Midbrain (tissue), 1 donor: ENCODE data around the gene GPR153.
A peak's percentile ranks its signal among the peaks of the same experiment; 100 is the strongest.
"Not testable (repeated sequence)": the region's sequence is repeated elsewhere in the genome, so short reads cannot be mapped to it uniquely, and the experiment has no call there.

Experiments used
- DNase-seq: peaks from one replicate; lab custom pipeline; 2025; lab: John Stamatoyannopoulos, UW

Gene GPR153

DNA sequence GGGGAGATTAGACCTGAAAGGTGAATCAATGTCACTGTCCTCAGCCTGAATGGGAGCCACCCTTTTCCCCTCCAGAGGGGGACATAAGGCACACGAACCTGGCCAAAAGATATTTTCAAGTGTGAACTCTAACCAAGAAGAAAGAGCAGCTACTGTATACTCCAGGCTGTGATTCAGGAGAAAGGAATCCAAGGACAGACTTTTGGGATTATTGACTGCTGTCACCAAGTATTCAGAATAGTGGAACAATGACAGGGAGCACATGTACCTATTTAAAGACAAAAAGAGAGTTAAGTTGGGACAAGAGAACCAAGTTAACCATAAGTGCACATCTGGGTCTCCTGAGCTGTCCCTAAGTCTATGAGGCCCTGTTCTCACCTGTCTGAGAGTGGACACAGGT is 27.5 kb downstream of the GPR153 start:
- no peak for DNase-seq

DNA sequence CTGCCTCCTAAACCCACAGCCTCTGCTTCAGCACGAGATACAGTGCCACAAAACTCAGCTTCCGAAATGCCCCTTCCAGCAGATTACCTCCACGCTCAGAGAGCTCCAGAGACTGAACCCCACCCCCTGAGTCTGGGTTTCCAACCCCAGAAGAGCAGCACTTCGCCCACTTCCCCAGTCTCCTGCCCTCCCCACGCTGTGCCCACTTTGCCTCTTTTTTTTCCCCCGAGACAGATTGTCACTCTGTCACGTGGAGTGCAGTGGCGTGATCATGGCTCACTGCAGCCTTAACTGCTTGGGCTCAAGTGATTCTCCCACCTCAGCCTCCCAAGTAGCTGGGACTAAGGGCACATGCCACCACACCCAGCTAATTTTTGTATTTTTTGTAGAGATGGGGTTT is 35.2 kb downstream of the GPR153 start:
- no peak for DNase-seq

DNA sequence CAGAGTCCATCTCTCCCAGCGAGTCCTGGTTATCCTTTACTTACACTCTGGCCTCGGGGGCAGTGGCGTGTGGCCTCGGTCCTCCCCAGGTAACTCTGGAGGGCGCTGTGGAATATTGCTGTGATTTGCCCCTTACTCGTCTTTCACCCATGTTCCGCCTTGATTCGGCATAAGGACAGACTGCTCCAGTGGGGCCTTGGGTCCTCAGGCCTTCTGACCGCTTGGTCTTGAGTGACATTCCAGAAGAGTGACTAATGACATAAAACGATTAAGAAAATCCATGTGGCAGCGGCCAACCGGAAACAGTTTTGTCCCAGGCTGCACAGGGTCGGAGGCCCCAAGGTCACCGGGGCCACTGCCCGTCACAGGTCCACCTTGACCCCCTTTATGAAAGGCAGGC is 36.2 kb downstream of the GPR153 start:
- no peak for DNase-seq

DNA sequence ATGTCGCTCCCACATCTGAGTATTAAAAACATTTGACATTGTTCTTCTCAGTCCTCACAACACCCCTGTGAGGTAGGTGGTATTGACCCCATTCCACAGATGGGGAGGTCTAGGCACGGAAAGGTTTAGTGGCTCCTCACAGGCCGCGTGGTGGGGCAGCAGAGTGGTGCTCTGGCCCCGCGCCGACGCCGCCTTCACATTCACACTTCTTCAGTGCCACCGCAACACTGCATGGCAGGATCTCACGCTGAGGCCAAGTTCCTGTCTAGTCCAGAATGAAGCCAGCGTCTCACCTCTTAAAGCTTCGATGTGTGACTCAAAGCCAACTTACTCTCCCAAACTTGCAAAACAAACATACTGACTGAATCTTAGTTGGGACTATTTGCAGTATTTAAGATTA is 37.3 kb downstream of the GPR153 start:
- no peak for DNase-seq

DNA sequence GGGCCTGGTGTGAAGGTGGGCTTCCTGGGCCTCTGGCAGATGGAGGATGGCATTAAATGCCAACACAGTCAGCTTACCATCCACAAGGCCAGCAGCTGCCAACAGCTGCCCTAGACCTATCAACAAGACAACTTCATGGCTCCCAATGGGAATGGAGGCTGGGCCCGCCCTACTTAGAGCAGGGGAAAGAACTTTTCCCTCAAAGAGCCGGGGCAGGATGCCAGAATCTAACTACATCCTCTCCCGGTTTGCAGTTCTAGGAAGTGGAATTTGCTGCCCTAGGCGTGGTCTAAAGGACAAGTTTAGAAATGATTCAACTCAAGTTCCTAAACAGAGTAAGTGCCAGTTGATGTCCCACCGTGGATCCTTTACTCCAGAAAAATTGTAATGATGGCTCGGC is 38.3 kb downstream of the GPR153 start:
- no peak for DNase-seq

DNA sequence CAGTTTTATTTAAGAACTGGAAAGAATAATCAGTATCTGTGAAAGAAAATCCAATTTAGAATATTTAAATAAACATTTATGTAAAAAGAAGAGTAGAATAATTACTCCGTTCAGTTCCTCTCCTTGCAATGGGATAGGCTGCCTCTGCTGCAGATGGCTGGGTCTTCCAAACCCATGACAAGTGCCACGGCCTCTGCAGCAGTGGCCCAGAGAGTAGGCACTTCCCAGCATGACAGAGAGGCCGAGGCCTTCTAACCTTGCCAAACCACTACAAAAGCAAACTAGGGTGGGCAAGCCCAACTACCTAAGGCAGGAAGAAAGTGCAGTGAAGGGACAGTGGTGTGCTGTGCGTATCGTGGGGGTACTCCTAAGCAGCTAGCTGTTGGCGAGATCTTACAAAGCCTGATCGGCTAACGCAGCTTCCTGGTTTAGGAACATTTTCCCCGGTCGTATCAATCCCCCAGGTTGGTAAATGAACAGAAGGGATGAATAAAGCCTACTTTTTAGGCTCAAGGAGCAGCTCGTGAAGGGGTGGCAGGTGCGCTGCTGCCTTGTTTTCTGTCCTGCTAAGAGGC is 39.6 kb downstream of the GPR153 start:
- no peak for DNase-seq

DNA sequence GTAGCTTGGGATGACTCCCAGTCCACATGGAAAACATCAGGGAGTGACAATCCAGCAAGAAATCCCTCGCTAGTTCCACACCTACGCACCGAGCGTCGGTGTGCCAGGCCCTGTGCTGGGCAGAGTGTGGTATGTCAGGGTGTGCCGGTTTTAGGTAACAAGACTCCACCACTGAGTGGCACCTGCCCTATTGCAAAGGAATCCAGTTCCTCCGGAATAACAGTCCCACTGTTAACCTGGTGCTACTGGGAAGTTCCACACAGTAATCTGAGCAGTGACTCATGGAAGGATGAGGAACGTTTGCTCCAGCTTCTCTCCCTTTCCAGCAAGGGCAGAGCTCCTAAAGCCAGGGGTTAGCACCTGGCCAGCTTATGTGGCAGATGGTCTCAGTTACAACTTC is 40.7 kb downstream of the GPR153 start:
- DNase-seq: no peak

DNA sequence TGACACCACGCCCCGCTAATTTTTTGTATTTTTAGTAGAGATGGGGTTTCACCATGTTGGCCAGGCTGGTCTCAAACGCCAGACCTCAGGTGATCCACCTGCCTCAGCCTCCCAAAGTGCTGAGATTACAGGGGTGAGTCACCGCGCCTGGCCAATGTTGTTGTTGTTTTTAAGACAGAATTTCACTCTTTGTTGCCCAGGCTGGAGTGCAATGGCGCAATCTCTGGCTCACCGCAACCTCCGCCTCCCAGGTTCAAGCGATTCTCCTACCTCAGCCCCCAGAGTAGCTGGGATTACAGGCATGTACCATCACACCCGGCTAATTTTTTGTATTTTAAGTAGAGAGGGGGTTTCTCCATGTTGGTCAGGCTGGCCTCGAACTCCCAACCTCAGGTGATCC is 41.3 kb downstream of the GPR153 start:
- not testable (repeated sequence) for DNase-seq

DNA sequence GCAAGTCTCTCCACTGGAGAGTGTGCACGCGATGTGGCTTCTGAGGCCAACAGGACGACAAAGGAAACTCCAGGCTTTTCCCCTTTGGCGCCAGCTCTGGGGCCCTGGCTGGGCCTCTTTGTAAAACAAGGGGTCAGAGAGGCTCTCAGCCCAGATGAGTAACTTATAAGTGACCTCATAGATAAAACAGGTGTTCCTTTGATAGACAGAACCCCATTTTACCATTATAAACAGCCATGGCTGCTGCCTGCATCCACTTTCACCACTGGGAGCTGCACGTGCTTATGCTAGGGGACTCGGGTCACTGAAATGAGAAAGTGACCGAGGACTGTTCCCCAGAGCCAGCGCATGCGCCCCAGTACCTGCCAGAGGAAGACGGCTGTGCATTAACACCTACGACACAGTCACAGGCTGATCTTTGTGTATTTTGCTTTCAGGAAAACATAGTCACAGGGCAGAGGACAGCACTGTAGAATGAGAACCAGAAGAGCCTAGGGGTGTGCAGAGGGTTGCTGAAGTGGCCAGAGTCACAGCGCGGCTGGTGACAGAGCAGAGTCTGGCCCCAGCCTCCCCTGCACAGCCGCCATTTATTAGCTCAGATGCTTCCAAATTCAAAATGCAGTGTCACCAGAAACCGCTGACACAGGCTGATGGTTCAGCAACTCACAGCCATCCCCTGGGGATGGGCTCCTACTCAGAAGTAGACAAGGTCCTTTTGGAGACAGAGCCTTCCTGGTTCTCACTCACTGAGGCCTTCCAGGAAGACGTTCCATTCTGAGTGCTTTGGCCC is 42.3 kb downstream of the GPR153 start:
- DNase-seq: no peak

DNA sequence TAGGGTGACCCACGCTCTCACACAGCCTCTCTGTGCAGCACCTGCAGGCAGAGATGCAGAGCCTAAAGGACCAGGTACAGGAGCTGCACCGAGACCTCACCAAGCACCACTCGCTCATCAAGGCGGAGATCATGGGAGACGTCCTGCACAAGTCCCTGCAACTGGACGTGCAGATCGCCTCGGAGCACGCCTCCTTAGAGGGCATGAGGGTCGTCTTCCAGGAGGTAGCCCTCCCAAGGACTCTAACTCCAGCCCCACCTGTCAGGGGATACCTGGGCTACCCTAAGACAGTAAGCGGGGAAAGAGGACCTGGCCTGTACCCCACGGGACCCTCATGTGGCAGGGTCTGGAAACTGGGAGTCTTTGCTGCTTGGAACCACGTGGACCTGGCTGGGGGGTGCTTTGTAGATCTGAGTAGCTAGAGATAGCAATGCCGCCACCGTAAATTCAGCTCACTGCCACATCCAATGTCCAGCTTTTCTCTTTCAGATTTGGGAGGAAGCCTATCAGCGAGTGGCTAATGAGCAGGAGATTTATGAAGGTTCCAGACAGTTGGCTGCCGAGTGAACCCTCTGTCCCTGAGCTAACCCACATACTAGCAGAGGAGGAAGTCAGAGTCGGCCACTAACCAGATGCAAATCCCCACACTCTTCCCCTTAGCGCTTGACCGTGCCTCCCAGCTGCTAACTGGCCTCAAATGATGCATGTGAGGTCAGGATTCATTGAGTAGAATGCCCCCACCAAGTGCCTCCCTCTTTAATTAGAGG is 48.5 kb downstream of the GPR153 start:
- no peak for DNase-seq

DNA sequence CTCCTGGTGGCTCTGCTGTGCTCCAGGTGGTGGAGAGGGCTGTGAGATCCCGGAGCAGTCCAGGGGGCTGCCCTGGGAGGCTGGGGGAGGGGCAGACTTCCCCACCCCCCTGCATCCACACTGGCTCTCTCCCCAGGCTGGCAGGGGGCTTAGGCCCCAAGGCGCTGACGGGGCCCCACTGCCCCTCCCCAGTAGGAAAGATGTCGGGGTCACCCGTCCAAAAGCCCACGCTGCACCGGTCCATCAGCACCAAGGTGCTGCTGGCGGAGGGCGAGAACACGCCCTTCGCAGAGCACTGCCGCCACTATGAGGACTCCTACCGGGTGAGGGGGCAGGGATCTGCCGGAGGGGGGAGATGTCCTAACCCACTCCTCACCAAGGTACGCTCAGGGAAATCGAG is 49.2 kb downstream of the GPR153 start:
- DNase-seq: no peak

DNA sequence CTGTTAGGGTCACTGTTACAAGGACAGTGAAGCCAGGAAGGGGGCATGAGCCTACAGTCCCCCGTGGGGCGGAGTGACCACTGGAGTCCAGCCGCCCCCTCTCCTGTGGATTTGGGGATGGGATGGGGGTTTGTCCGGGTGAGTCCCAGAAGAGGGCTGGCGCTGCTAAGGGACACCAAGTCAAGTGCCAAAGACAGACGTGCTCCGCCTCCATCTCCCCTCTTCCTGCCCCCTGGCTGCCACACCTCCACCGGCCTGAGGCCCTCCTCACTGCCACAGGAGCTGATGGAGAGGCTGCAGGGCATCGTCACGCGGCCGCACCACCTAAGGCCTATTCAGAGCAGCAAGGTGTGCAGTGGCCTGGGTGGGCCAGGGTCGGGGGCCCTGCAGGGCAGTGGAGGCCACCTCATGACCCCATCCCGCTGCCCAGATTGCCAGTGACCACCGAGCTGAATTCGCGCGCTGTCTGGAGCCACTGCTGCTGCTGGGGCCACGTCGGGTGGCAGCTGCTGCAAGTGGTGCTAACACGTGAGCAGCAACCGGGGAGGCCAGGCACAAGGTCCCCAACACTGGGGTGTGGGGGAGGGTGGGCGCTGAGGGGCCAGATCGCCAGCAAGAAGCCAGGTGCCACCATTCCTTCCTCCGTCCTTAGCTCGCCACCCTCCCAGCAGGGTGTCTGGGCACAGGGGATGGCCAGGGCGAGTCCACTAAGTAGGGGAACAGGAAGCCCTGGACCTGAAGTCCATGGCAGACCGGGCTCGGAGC is 50.1 kb downstream of the GPR153 start:
- no peak for DNase-seq

DNA sequence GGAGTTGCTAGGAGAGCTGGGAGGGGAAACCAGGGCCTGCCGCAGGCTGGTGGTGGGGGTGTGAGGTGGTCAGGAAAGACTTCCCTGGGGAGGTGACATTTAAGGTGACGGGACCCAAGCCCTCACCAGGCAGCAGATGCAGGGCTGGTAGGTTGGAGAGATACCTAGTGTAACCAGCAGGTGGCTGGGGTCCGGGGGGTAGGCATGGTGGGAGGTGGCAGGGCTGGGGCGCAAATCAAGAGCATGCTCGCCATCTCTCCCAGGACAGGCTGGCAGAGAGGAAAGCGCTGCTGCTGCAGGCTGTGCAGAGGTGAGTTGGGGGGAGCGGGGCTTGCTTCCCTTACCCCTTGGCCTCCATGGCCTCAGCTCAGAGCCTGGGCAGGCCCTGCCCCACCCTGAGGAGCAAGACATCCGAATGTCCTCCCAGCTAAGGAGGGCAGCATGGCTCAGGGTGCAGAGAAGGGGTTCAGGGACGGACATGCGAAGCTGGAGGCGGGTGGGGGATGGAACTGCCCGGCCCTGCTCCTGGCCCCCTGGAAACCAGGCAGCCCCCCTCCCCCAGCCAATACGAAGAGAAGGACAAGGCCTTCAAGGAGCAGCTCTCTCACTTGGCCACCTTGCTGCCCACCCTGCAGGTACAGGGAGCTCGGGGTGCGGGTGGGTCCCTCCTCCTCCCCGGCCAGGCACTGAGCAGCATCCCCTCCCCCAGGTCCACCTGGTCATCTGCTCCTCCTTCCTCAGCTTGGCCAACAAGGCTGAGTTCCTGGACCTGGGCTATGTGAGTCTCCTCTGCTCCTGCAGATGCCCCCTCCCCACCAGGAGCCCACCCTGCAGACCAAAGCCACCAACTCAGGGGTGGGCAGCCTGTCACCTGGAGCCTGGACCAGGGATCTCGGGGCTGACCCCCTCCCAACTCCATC is 51.0 kb downstream of the GPR153 start:
- no peak for DNase-seq

DNA sequence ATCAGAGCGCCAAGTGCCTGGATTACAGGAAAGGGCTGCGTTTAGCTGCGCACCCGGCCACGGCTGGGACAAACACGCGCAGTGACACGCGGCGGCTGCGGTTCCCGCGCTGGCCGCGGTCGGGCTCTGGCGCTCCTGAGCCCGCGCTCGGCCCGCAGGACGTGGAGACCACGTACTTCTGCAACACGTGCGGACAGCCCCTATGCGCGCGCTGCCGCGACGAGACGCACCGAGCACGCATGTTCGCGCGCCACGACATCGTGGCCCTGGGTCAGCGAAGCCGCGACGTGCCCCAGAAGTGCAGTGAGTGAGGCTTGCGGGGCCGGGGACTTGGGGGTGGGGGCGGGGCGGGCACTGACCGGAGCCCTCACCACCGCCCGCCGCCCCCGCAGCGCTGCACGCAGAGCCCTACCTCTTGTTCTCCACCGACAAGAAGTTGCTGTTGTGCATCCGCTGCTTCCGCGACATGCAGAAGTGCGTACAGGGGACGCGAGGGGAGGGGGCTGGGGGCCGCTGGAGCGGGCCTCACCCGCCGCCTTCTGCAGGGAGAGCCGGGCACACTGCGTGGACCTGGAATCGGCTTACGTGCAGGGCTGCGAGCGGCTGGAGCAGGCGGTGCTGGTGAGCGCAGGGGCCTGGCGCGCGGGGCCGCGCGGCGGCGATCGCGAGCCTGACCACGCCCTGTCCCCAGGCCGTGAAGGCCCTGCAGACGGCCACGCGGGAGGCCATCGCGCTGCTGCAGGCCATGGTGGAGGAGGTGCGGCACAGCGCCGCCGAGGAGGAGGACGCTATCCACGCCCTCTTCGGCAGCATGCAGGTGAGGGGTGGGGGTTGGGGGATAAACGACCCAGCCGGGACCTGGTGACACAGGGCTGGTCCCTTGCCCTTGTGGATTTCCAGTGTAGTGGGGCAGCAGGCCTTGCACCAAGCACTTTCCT is 51.9 kb downstream of the GPR153 start:
- DNase-seq: peak; percentile 18

DNA sequence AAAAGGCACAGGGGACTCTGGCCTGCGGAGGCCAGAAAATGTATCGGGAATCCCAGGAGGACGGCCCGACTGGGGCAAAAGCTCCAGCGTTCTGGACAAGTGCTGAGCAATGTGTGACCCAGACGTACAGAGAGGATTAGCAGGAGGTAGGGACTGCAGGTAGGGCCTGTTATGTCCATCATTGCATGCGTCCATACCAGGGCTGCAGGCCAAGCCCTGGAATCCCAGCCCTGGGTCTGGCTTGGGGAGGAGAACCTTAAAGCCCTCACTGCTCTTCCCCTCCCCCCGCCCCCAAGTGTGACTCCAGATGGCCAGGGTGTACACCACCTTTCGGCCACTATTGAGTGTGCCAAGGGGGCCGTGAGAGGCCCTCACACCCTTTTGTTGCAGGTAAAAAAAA is 53.0 kb downstream of the GPR153 start:
- no peak for DNase-seq

DNA sequence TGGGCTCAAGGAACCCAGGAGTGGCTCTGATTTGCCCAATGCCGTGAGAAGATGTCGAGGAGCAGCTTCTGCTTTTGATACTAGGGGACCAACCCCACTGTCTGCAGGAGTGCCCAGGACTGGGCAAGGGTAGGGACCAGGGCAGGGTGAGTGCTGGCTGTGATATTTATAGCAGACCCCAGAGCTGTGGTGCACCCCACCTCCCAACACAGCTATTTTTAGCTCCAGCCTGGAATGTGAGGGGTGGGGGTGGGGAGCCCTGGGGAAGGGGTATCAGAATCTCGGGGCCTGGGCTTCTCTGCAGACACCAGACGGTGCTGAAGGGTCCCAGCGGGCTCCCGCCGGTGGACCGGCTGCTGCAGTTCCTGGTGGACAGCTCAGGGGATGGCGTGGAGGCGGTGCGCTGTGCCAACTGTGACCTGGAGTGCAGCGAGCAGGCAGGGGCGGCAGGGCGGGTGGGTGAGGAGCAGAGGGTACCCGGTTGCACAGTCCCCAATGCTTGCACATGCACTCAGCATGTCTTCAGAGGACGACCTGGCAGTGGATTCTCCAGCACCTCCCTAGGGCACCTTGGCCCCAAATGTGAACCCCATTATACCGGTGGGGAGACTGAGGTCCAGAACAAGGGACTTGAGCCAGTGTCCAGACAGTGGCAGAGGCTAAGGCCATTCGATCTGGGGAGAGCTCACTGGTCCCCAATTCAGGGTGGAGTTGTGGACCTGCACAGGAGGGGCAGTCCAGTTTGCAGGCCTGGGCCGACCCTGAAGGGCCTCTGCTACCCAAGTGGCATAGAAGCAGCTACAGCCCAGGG is 53.6 kb downstream of the GPR153 start:
- DNase-seq: no peak

DNA sequence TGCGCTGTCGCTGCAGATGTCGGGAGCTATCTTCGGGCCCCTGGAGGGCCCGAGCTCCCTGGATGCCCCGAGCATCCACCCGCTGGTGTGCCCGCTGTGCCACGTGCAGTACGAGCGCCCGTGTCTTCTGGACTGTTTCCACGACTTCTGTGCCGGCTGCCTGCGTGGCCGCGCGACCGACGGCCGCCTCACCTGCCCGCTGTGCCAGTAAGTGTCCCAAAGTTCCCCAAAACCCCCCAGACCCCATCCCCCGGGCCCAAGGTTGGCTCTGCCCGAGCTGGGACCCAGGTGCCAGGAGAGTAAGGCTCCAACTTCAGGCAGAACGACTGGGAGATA is 54.4 kb downstream of the GPR153 start:
- DNase-seq: no peak

DNA sequence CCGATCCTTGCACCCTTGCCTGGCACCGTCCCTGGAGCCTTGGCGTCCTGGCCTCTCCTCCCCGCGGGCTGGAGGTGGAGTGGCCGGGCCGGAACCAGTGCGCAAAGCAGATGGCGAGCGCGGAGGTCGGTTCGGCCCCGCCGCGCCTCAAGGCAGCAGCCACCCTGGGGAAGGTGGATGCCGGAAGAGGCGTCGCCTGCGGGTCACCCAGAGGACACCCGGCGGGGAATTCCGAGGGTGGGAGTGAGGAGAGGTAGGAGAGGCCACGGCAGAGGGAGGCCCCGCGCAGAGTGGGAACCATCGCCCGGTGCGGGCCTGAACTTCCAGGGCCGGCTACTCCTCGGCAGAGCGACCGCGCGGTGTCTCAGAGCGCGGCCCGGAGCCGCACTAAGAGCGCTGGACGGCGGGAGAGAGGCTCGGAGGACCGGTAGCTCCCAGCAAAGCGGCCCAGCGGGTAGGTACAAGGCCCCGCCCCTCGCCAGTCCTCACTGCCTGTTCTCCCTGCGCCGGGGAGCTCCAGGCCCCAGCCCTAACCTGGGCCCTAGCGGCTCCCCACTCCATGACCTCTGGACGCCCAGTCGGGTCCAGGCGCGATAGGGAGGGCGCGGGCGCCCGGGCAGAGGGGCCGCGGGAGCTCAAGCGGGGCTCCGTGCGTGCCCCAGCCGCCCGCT is 54.9 kb downstream of the GPR153 start, which contains the start of gene RNF207:
Gene RNF207, plus strand, starts transcription at position 271 of the 671 bp plus-strand sequence. CDS start 417 bp downstream, outside the sequence.
- DNase-seq: no peak

DNA sequence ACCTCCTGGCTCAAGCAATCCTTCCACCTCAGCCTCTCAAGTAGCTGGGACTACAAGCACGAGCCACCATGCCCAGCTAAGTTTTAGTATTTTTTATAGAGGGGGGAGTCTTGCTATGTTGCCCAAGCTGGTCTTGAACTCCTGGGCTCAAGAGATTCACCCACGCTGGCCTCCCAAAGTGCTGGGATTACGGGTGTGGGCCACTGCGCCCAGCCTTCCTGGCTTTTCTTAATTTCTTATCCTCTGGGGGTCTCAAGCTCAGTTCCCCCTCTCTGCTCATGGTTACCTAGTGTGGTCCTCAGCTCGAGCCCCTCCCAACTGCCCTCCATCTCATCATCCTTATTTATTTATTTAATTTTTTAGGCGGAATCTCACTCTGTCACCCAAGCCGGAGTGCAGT is 58.6 kb downstream of the GPR153 start:
- DNase-seq: no peak
